HG02623 (cell line): ENCODE measurements around the gene ACVR2B.
A peak's percentile ranks its signal among the peaks of the same experiment; 100 is the strongest.

Experiments used
- ATAC-seq: cut with Tn5 transposase; IDR thresholded peaks from one replicate; pipeline ENCODE4 v1.9.1; 2021; ENCODE audit warnings: moderate library complexity; ENCODE audit not compliant: unreplicated experiment

Gene ACVR2B

GRCh38 chr3:38457111-38458003, 3.7 kb downstream of the ACVR2B start:
- ATAC-seq, result no peak

GRCh38 chr3:38458796-38459498, 5.3 kb downstream of the ACVR2B start:
- ATAC-seq, result no peak

GRCh38 chr3:38459499-38460048, 5.9 kb downstream of the ACVR2B start:
- no peak for ATAC-seq

DNA sequence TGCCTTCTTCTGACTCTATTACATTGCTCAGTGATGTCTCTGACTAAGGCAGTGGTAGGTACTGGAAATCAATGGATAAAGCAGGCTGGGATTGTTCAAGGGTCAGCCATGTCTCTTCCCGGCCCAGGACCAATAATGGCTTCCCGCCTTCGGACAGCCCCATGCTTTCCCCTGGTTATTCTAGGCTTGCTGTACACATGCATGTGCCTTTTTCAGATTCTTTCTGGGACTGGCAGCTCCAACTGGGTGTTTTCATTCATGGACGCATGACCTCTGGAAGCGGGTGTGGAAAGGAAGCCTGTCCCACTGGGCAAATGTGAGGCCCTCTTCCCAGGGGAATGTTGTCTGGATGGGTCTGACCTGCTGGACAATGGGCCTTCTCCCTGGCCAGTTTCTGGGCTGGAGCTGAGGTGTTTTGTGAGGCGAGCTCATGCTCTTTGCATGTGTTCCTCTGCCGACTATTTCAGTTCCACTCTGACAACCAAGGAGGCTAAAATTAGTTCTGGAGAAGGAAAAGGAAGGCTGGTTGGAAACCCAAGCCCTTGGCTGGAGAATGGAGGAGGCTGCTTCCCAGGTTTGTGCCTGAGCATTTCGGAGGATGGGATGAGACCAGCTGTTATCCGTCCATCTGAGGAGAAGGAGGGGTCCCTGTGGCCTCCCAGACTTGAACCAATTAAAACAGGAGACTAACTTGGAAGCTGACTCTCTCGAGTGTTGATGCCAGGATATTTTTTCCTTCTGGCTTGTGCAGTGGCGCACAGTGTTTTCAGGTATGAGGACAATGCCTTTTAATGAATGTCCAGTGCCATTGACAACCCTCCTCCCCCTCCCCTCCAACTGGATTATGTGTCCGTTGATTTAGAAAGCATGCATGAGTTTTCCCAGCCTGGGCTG, 6.9 kb downstream of the ACVR2B start:
- ATAC-seq, result no peak

DNA sequence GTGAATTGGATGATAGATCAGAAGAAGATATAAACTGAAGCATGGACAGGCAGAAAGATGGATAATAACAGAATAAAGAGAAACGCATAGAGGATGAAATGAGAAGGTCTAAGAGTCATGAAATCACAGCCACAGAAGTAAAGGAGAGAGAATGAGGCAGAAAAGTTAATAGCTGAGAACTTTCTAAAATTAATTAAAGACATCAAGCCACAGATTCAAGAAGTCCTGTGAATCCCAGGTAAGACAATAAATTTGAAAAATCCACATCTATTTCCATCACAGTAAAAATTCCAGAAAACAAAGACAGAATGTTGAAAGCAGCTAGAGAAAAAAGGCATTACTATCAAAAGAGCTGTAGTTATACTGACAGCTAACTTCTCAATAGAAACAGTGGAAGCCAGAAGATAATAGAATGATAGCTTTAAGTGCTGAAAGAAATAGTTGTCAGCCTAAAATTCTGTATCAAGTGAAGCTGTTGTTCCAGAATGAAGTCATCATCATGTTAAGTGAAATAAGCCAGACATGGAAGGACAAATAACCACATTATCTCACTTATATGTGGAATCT, 12.0 kb downstream of the ACVR2B start:
- ATAC-seq, result no peak

- ATAC-seq, result no peak
Measured at GRCh38 chr3:38468765-38469164, 15.1 kb downstream of the ACVR2B start.

DNA sequence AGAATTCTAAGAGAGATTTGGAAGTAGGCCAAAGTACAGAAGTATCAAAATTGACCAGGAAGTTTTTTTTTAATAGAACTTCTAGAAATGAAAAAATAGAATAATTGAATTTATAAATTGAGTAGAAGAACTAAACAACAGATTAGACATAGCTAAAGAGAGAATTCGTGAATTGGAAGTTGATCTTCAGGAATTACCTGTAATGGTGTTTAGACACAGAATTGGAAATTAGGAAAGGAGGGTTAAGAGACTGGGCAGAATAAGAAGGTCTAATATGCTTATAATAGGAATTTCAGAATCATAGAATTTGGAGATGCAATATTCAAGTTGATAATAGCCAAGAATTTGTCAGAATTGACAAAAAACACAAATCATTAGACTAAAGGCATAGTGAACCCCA, 16.2 kb downstream of the ACVR2B start:
- ATAC-seq, result no peak

- no peak for ATAC-seq
Measured at GRCh38 chr3:38471260-38471857, 17.7 kb downstream of the ACVR2B start.

DNA sequence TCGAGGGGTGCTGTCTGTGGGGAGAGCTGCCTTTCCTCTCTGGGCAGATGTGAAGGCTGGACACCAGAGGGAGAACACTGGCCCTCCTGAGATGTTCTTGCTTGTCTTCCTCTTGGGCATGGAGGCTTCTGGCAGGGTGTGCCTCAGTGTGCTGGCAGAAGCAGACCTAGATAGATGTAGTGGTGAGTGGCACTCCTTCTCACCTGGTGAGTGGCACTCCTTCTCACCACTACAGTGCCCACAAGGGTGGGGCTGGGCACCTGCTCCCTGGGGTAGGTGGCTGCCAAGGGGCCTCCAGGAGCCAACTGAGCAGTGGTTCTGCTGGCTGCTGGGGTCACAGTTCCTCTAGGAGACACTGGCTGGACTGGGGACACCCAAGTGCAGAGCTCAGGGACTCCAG, 18.7 kb downstream of the ACVR2B start:
- no peak for ATAC-seq

DNA sequence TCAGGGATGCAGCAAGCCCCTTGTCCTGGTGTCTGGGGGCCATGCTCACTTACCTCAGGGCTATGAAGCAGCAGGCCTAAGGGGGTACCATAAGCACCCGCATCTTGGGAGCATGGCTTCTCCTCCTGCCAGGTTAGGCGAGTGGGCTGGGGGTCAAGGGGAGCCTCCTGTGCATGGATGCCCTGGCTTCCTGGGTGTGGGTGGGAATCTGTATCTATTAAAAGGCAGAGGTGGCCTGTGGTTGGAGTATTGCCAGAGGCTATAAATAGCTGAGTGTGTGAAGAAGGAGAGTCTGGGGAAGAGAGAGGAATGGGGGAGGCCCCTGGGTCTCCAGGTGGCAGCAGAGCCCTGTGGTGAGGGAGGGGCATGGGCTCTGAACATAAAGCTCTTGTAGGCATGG, 19.5 kb downstream of the ACVR2B start:
- ATAC-seq, result no peak

DNA sequence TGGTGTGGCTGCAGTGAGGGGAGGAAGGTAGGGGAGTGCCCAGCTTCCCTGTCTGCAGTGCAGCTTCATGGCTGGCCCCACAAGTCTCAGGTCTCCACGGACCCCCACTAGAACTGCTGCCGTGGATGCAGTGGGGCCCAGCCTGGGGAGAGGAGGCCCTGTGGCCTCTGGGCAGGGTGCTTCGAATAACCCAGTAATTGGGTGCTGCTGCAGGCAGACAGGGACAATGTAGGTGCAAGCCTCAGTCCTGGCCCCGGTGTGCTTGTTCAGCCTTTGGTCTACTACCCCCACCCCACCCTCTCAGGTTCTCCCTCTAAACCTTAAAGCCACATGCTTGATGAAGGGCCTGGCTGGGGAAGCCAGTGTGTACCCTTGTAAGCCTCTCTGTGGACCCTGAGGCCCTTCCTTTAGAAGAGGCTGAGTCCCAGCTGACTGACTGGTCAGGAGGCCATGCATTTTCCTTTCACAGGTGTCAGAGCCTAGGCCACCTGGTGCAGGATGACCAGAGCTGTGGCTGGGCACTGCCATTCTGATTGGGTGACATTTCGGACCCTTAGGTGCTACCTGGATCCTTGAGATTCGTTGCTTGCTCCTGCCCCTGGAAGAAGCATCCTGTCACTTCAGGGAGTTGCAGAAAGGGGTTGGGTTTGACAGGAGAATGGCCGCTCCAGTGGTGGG, 21.4 kb downstream of the ACVR2B start:
- no peak for ATAC-seq

DNA sequence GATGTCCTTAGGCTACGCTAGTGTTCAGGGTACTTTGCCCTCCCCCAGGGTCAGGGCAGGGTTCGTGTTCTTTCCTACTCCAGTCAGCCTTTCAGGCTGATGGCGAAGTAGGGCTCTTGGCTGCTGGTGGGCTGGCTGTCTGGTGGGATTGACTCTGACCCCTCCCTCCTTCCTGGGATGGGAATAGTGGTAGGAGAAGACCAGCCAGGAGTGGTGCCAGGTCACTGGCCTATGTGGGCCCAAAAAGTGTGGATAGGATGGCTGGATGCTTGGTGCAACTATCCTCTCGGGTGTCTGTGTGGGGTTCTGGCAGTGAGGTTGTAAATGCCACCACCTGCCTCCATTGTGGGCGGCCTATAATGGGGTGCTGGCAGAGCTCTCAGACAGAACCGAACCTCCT, 22.0 kb downstream of the ACVR2B start:
- no peak for ATAC-seq

GRCh38 chr3:38476157-38476756, 22.6 kb downstream of the ACVR2B start:
- ATAC-seq, result no peak

DNA sequence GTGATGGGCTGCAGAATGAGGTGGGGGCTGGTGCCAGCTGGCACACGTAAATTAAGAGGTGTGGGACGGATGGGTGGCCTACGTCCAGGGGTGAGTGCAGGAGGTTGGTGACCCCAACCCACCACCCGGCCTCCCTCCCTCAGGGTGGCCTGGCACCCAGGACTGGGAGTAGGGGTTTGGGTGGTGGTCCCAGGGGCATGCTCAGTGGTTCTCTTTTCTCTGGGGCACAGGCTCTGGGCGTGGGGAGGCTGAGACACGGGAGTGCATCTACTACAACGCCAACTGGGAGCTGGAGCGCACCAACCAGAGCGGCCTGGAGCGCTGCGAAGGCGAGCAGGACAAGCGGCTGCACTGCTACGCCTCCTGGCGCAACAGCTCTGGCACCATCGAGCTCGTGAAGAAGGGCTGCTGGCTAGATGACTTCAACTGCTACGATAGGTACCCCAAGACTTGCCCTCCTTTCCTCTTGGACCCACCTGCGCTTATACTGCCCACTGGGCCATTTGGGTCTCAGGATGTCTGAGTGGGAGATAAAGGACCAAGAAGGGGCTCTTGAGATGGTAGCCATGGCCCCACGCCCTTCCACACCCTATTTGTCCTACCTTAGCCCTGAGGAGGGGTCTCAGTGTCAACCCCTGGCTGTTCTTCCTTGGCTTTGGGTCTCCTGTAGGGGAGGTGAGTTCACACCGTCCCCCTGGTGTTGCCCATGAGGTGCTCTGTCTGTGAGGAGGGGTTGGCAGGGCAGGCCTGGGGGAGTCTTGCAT, 23.5 kb downstream of the ACVR2B start:
- ATAC-seq, result no peak

- ATAC-seq, result no peak
Measured at GRCh38 chr3:38477839-38478450, 24.3 kb downstream of the ACVR2B start.

- no peak for ATAC-seq
Measured at GRCh38 chr3:38478901-38479300, 25.2 kb downstream of the ACVR2B start.

- ATAC-seq, result peak; percentile 61
Measured at GRCh38 chr3:38479431-38480092, 25.9 kb downstream of the ACVR2B start.

- no peak for ATAC-seq
Measured at GRCh38 chr3:38480093-38480445, 26.4 kb downstream of the ACVR2B start.
